Mucosa of descending colon (tissue), 3 donors: ENCODE data around the gene PMFBP1. TPM values are rescaled to one million over a fixed set of nuclear protein-coding genes. Genes with fewer than 3 reads are reported as not detected.

ENCODE experiments used
- ATAC-seq: fragments of 200-7000 bp; cut with Tn5 transposase; one replicate; pipeline ENCODE4 v1.9.1; 2020; ENCODE audit warnings: mild to moderate bottlenecking, moderate library complexity
- DNase-seq, 3 donors: peaks; one replicate each; pipeline ENCODE4 v3.0.0-alpha.2; 2020
- H3K36me3 ChIP-seq: fragments of 200-600 bp; one replicate; pipeline ENCODE4 v1.8.0; 2021; ENCODE audit warnings: low read depth, mild to moderate bottlenecking
- H3K4me1 ChIP-seq: fragments of 200-600 bp; one replicate; pipeline ENCODE4 v1.8.0; 2021; ENCODE audit warnings: low read depth, mild to moderate bottlenecking
- H3K4me3 ChIP-seq: fragments of 200-600 bp; one replicate; pipeline ENCODE4 v1.8.0; 2021; ENCODE audit warnings: mild to moderate bottlenecking
- H3K9me3 ChIP-seq: fragments of 200-600 bp; one replicate; pipeline ENCODE4 v1.8.0; 2021; ENCODE audit warnings: mild to moderate bottlenecking
- CTCF ChIP-seq: fragments of 200-600 bp; IDR thresholded peaks from one replicate; pipeline ENCODE4 v1.8.0; 2022; ENCODE audit warnings: antibody characterized with exemption, mild to moderate bottlenecking
- intact Hi-C, 2 donors: fragments of 100-400 bp; cut with DNase I in 1 of 2; cut with micrococcal nuclease in 1 of 2; formaldehyde crosslinking; loops; one replicate each; pipeline versions ENCODE4 v1.11.0 to v1.11.1; 2022; cut with DNase I, micrococcal nuclease
- total RNA-seq, 3 donors: library from RNA; stranded (reverse); fragmentation: NEBNext Ultra II Directional in 2 of 3; extraction: Animal tissue kit (Norgen Biotek cat#: 25700) in 2 of 3; gene quantifications; one replicate each; pipeline versions ENCODE4 v1.2.1 to v1.2.4, GENCODE V29; 2021 to 2023
- donor health status: DM: no; HTN: no; CAD: no; lungs with moderate emphysema.
- donor health status: DM: no; HTN: no; CAD: no.
- donor health status: DM: no; HTN: yes; CAD: no.

The PMFBP1 gene
- total RNA-seq, 3 donors from 2014 or later: 3.6 to 9.7 (median 7.2) TPM

- H3K36me3 ChIP-seq: no peaks in the 10 kb centered on the region
- ATAC-seq (no peak), DNase-seq (no peak)
- H3K4me3 ChIP-seq: no peak overlapping the region
- no peak for TF ChIP-seq CTCF
- no peaks in the 10 kb centered on the region for H3K9me3 ChIP-seq
- intact Hi-C loops: no loop called here
- peaks cover 3% of the 10 kb centered on the region for H3K4me1 ChIP-seq
Observed at GRCh38 chr16:72197545-72197944, 25.6 kb upstream of the PMFBP1 start.

- H3K4me1 ChIP-seq: no peaks in the 10 kb centered on the region
- no peaks in the 10 kb centered on the region for H3K36me3 ChIP-seq
- no peaks in the 10 kb centered on the region for H3K9me3 ChIP-seq
- DNase-seq (no peak), ATAC-seq (no peak)
- no peak for TF ChIP-seq CTCF
- intact Hi-C loops: no loop called here
- H3K4me3 ChIP-seq: no peak overlapping the region
Observed at GRCh38 chr16:72195609-72196008, 23.7 kb upstream of the PMFBP1 start.

- intact Hi-C loops: no loop called here
- no peak overlapping the region for H3K4me3 ChIP-seq
- no peak for TF ChIP-seq CTCF
- no peak for DNase-seq
- ATAC-seq: no peak
- no peaks in the 10 kb centered on the region for H3K4me1 ChIP-seq
- no peaks in the 10 kb centered on the region for H3K36me3 ChIP-seq
- H3K9me3 ChIP-seq: no peaks in the 10 kb centered on the region
Observed at GRCh38 chr16:72191551-72191950, 19.6 kb upstream of the PMFBP1 start.

GRCh38 chr16:72189865-72190371, 18.0 kb upstream of the PMFBP1 start:
- ATAC-seq: no peak
- Histone ChIP-seq H3K4me1 (no peaks in the 10 kb centered on the region), H3K36me3 (no peaks in the 10 kb centered on the region), H3K9me3 (no peaks in the 10 kb centered on the region), H3K4me3 (no peak overlapping the region)
- no peak for TF ChIP-seq CTCF
- DNase-seq: no peak
- intact Hi-C loops: no loop called here

- no peak overlapping the region for H3K4me3 ChIP-seq
- no peaks in the 10 kb centered on the region for H3K9me3 ChIP-seq
- no peak for DNase-seq
- intact Hi-C loops: no loop called here
- TF ChIP-seq CTCF: no peak
- no peaks in the 10 kb centered on the region for H3K4me1 ChIP-seq
- no peaks in the 10 kb centered on the region for H3K36me3 ChIP-seq
- ATAC-seq: no peak
Observed at GRCh38 chr16:72188541-72188940, 16.6 kb upstream of the PMFBP1 start.

- intact Hi-C loops: no loop called here
- no peaks in the 10 kb centered on the region for H3K4me1 ChIP-seq
- H3K4me3 ChIP-seq: no peak overlapping the region
- ATAC-seq (no peak), DNase-seq (no peak)
- H3K36me3 ChIP-seq: no peaks in the 10 kb centered on the region
- H3K9me3 ChIP-seq: no peaks in the 10 kb centered on the region
- TF ChIP-seq CTCF: no peak
Observed at GRCh38 chr16:72187551-72187950, 15.6 kb upstream of the PMFBP1 start.
